ENCODE data around the gene ABCG1.

The ABCG1 gene

DNA sequence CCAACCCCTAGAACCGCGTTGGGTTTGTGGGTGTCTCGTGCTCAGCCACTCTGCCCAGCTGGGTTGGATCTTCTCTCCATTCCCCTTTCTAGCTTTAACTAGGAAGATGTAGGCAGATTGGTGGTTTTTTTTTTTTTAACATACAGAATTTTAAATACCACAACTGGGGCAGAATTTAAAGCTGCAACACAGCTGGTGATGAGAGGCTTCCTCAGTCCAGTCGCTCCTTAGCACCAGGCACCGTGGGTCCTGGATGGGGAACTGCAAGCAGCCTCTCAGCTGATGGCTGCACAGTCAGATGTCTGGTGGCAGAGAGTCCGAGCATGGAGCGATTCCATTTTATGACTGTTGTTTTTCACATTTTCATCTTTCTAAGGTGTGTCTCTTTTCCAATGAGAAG lies 77.6 kb downstream of the ABCG1 start:
- no peak for TF ChIP-seq CTCF (IDR thresholded peaks at IDR 0.05)

- TF ChIP-seq CTCF (IDR thresholded peaks at IDR 0.05), result no peak
Observed at GRCh38 chr21:42297377-42297776, 78.4 kb downstream of the ABCG1 start.

- no peak for TF ChIP-seq CTCF (IDR thresholded peaks at IDR 0.05)
Observed at GRCh38 chr21:42298237-42298636, 79.3 kb downstream of the ABCG1 start.

- no peak for TF ChIP-seq CTCF (IDR thresholded peaks at IDR 0.05)
Observed at GRCh38 chr21:42298657-42299056, 79.7 kb downstream of the ABCG1 start.

DNA sequence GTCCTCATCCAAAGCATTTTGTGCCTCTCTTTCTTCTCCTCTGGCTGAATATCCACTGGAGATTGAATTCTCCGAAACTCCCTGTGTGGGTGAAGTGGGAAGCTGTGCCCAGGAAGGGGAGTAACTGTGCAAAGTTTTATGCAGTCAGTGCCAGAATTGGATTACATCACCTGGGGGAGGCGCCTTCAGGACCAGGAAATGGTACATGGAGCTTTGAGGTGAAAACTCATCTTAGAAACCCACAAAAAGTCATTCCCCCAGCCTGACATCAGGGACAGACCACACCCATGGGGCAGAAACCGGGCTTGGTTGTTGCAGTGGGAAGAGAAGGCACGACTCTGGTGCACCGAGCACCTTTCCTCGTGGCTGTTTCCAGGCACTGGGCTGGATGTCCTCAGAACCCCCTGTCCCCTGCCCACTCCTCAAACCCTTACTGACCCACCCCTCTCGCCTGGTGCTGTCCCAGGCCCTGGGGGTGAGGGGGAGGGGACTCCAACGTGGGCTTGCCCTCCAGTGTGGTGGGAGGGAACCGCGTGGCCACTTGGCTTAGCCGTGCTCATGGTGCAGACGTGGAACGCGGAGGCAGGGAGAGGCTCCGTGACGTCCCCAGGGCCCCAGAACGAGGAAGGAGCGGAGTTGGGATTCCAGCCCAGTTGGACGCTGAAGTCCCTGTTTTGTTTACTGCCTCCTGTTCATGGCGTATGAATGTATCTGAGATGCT lies 80.5 kb downstream of the ABCG1 start:
- TF ChIP-seq CTCF (IDR thresholded peaks at IDR 0.05), result no peak

GRCh38 chr21:42300045-42300583 lies 81.2 kb downstream of the ABCG1 start:
- no peak for TF ChIP-seq CTCF (IDR thresholded peaks at IDR 0.05)

DNA sequence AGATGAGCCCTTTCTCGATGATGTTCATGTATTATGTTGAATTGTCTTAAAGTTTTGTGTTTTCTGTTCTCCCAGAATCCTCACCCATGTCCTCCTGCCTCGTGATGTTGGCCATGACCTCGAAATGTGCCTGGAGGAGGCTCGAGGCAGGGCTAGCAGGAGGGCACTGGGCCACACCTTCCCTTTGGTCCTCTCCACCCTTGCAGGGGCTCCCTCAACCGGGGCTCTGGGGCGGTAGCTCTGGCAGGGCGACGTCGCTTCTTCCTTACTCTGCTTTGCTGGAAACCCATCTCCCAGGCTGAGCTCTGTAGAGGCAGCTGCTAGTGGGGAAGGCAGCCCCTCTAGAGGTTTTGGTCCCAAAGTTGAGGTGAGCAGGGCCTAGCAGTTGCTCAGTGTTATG lies 82.0 kb downstream of the ABCG1 start:
- TF ChIP-seq CTCF (IDR thresholded peaks at IDR 0.05), result no peak

All from LNCAP (cell line).